HG02623 (cell line): ENCODE measurements around the gene PHF21A.
"Not testable (repeated sequence)": the region's sequence is repeated elsewhere in the genome, so short reads cannot be mapped to it uniquely, and the experiment has no call there.

Experiments
- ATAC-seq: cut with Tn5 transposase; IDR thresholded peaks from one replicate; pipeline ENCODE4 v1.9.1; 2021; ENCODE audit warnings: moderate library complexity; ENCODE audit not compliant: unreplicated experiment

PHF21A gene

GRCh38 chr11:46038529-46038928 lies 82.7 kb downstream of the PHF21A start:
- ATAC-seq, result no peak

GRCh38 chr11:46036969-46037368 lies 84.3 kb downstream of the PHF21A start:
- no peak for ATAC-seq

GRCh38 chr11:46036009-46036408 lies 85.2 kb downstream of the PHF21A start:
- no peak for ATAC-seq

GRCh38 chr11:46034041-46034440 lies 87.2 kb downstream of the PHF21A start:
- no peak for ATAC-seq

GRCh38 chr11:46026606-46027293 lies 94.5 kb downstream of the PHF21A start:
- ATAC-seq, result no peak

GRCh38 chr11:46020084-46020599 lies 101.1 kb downstream of the PHF21A start:
- no peak for ATAC-seq

GRCh38 chr11:46018651-46019050 lies 102.6 kb downstream of the PHF21A start:
- no peak for ATAC-seq

- ATAC-seq, result no peak
Observed at GRCh38 chr11:46017341-46017740, 103.9 kb downstream of the PHF21A start.

- no peak for ATAC-seq
Observed at GRCh38 chr11:46015941-46016340, 105.3 kb downstream of the PHF21A start.

GRCh38 chr11:46014168-46014567 lies 107.1 kb downstream of the PHF21A start:
- not testable (repeated sequence) for ATAC-seq

- no peak for ATAC-seq
Observed at GRCh38 chr11:46012185-46012584, 109.1 kb downstream of the PHF21A start.

- no peak for ATAC-seq
Observed at GRCh38 chr11:46010100-46010499, 111.2 kb downstream of the PHF21A start.

GRCh38 chr11:46009647-46010046 lies 111.6 kb downstream of the PHF21A start:
- no peak for ATAC-seq

- ATAC-seq, result no peak
Observed at GRCh38 chr11:46006418-46007070, 114.7 kb downstream of the PHF21A start.

GRCh38 chr11:46003572-46003971 lies 117.7 kb downstream of the PHF21A start:
- ATAC-seq, result no peak

GRCh38 chr11:46002189-46002588 lies 119.1 kb downstream of the PHF21A start:
- no peak for ATAC-seq

- no peak for ATAC-seq
Observed at GRCh38 chr11:46001448-46001914, 119.8 kb downstream of the PHF21A start.

GRCh38 chr11:45997599-45997998 lies 123.7 kb downstream of the PHF21A start:
- ATAC-seq, result no peak

GRCh38 chr11:45995342-45995734 lies 125.9 kb downstream of the PHF21A start:
- ATAC-seq, result no peak

- ATAC-seq, result no peak
Observed at GRCh38 chr11:45994371-45995341, 126.6 kb downstream of the PHF21A start.

GRCh38 chr11:45993531-45994001 lies 127.7 kb downstream of the PHF21A start:
- no peak for ATAC-seq
